ENCODE measurements around the gene GSC2.

GSC2 gene

DNA sequence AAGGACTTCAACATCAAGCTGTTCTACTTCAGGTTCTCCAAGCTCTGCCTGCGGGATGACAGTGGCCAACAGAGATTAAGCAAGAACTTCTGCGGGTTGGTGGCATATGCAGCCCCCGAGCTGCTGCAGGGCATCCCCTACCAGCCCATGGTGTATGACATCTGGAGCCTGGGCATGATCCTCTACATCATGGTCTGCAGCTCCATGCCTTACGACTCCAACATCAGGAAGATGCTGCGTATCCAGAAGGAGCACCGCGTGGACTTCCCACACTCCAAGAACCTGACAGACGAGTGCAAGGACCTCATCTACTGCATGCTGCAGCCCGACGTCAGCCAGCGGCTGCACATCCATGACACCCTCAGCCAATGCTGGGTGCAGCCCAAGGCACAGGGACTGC is 25.1 kb downstream of the GSC2 start:
- Histone ChIP-seq H4K5ac (ENCODE audit: low read length) (no peak overlapping the region), H3K4me2 (ENCODE audit: low read length) (no peak overlapping the region), H3K9ac (ENCODE audit: low read length) (no peak overlapping the region), H3K4me3 (ENCODE audit: low read length) (no peak overlapping the region), H3K56ac (ENCODE audit: low read length) (no peak overlapping the region), H2BK15ac (replicated peaks; ENCODE audit: low read depth) (no peak overlapping the region), H3K36me3 (ENCODE audit: control insufficient read depth, insufficient read depth, low read length) (no peaks in the 10 kb centered on the region), H3K27me3 (ENCODE audit: insufficient read depth, low read length, poor library complexity) (no peaks in the 10 kb centered on the region), H3K79me1 (ENCODE audit: low read length) (peaks cover 14% of the 10 kb centered on the region), H2BK5ac (ENCODE audit: low read length) (no peak overlapping the region), H3K4ac (ENCODE audit: low read depth, low read length) (no peak overlapping the region), H2AK5ac (ENCODE audit: low read length) (no peak overlapping the region), H3K23ac (ENCODE audit: low read length) (no peak overlapping the region), H3K4me1 (ENCODE audit: control insufficient read depth, low read depth, low read length) (peaks cover 4% of the 10 kb centered on the region), H3K27ac (ENCODE audit: low read depth, low read length) (no peak overlapping the region), H4K8ac (ENCODE audit: low read depth, low read length) (no peak overlapping the region), H3K79me2 (ENCODE audit: control insufficient read depth, insufficient read depth, low read length) (peaks cover 16% of the 10 kb centered on the region), H2BK120ac (ENCODE audit: low read depth, low read length) (no peak overlapping the region), H3K18ac (ENCODE audit: low read length) (no peak overlapping the region)
- no CpG with 5 or more reads among the region's 11 CpGs for WGBS (ENCODE audit: extremely low coverage, insufficient coverage, low lambda C conversion rate)
- no peak for DNase-seq

DNA sequence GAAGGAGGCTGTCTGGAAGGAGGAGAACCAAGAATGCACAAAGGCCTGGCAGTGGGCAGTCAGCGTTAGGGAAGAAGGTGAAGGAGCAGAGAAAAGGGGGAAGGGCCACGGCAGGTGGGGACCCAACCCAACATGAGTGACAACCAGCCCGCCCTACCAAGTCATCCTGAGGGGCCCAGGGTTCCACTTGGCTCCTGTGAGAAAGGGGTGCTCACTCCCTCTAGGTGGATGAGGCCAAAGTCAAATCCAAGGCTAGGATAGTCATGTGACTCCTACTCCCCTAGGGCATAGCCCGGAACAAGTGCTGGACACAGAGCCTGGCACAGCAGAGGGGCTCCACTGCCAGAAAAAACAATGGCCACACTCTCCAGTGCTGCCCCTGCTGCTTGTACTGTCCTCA is 25.7 kb downstream of the GSC2 start:
- Histone ChIP-seq H3K27ac (ENCODE audit: low read depth, low read length) (no peak overlapping the region), H2BK15ac (replicated peaks; ENCODE audit: low read depth) (no peak overlapping the region), H3K36me3 (ENCODE audit: control insufficient read depth, insufficient read depth, low read length) (no peaks in the 10 kb centered on the region), H3K4me1 (ENCODE audit: control insufficient read depth, low read depth, low read length) (peaks cover 6% of the 10 kb centered on the region), H4K8ac (ENCODE audit: low read depth, low read length) (no peak overlapping the region), H3K9ac (ENCODE audit: low read length) (no peak overlapping the region), H2BK5ac (ENCODE audit: low read length) (no peak overlapping the region), H3K4me2 (ENCODE audit: low read length) (no peak overlapping the region), H3K79me1 (ENCODE audit: low read length) (peaks cover 18% of the 10 kb centered on the region), H3K27me3 (ENCODE audit: insufficient read depth, low read length, poor library complexity) (no peaks in the 10 kb centered on the region), H3K79me2 (ENCODE audit: control insufficient read depth, insufficient read depth, low read length) (peaks cover 21% of the 10 kb centered on the region), H3K4ac (ENCODE audit: low read depth, low read length) (no peak overlapping the region), H2BK120ac (ENCODE audit: low read depth, low read length) (no peak overlapping the region), H4K5ac (ENCODE audit: low read length) (no peak overlapping the region), H2AK5ac (ENCODE audit: low read length) (no peak overlapping the region), H3K18ac (ENCODE audit: low read length) (no peak overlapping the region), H3K23ac (ENCODE audit: low read length) (no peak overlapping the region), H3K56ac (ENCODE audit: low read length) (no peak overlapping the region), H3K4me3 (ENCODE audit: low read length) (no peak overlapping the region)
- WGBS (ENCODE audit: extremely low coverage, insufficient coverage, low lambda C conversion rate) = no CpG with 5 or more reads among the region's 4 CpGs
- DNase-seq = no peak

DNA sequence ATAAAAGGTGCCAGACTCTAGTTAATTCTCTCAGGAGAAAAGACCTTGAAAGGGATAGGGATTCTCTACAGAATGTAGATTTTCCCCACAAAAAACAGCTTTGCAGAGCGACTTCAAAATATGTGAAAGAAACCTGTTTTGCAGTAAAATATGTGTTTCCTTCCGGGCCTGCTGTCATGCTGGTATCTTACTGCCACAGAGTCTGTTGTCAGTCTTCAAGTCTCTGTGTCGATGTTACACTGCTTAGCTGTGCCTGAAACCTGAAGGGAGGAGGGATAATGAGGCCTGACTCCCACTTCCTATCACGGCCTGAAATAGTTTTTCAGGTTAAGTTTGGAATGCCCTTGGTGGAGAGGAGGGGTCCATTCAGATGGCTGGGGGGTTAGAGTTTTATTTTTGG is 26.2 kb downstream of the GSC2 start:
- Histone ChIP-seq H3K4me3 (ENCODE audit: low read length) (no peak overlapping the region), H2BK120ac (ENCODE audit: low read depth, low read length) (no peak overlapping the region), H3K23ac (ENCODE audit: low read length) (no peak overlapping the region), H3K27me3 (ENCODE audit: insufficient read depth, low read length, poor library complexity) (no peaks in the 10 kb centered on the region), H3K4me1 (ENCODE audit: control insufficient read depth, low read depth, low read length) (peaks cover 6% of the 10 kb centered on the region), H3K79me1 (ENCODE audit: low read length) (peaks cover 21% of the 10 kb centered on the region), H4K5ac (ENCODE audit: low read length) (no peak overlapping the region), H3K56ac (ENCODE audit: low read length) (peak overlapping the region; percentile 3), H2BK5ac (ENCODE audit: low read length) (no peak overlapping the region), H3K79me2 (ENCODE audit: control insufficient read depth, insufficient read depth, low read length) (peaks cover 25% of the 10 kb centered on the region), H4K8ac (ENCODE audit: low read depth, low read length) (no peak overlapping the region), H2AK5ac (ENCODE audit: low read length) (no peak overlapping the region), H3K27ac (ENCODE audit: low read depth, low read length) (no peak overlapping the region), H2BK15ac (replicated peaks; ENCODE audit: low read depth) (no peak overlapping the region), H3K4ac (ENCODE audit: low read depth, low read length) (no peak overlapping the region), H3K18ac (ENCODE audit: low read length) (no peak overlapping the region), H3K4me2 (ENCODE audit: low read length) (no peak overlapping the region), H3K36me3 (ENCODE audit: control insufficient read depth, insufficient read depth, low read length) (no peaks in the 10 kb centered on the region), H3K9ac (ENCODE audit: low read length) (no peak overlapping the region)
- DNase-seq = no peak
- no CpG with 5 or more reads among the region's 4 CpGs for WGBS (ENCODE audit: extremely low coverage, insufficient coverage, low lambda C conversion rate)

DNA sequence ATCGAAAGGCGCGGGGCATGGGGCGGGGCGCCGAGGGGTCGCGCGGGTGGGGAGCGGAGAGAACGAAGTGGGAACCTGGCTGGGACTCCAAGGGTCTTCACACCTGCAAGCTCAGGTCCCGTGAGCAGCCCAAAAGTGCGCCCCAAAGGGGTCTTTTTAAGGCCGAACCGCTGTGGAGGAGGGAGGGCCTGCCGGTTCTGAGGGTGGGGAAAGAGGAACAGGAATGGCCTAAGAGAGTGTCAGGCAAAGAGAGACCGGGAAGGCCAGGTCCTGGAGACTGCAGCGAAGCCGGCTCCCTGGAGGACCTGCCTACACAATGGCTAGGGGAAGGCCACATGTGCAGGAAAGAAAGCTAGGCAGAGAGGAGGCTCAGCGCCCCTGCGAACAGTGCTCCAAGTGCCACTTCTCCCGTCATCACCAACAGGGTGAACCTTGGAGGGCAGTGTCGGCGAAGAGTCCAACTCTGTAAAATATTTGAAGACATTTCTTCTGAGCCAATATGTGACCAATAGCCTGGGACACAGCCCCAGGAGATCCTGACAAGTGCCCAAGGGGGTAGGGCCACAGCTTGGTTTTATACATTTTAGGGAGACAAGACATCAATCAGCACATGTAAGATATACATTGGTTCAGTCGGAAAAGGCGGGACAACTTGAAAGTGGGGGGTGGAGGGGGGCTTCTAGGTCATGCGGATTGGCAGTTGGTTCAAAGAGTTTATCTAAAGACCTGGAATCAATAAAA is 27.2 kb downstream of the GSC2 start:
- WGBS (ENCODE audit: extremely low coverage, insufficient coverage, low lambda C conversion rate) = no CpG with 5 or more reads among the region's 27 CpGs
- H3K27me3 ChIP-seq (ENCODE audit: insufficient read depth, low read length, poor library complexity) = no peaks in the 10 kb centered on the region
- peak; percentile 69 for DNase-seq

DNA sequence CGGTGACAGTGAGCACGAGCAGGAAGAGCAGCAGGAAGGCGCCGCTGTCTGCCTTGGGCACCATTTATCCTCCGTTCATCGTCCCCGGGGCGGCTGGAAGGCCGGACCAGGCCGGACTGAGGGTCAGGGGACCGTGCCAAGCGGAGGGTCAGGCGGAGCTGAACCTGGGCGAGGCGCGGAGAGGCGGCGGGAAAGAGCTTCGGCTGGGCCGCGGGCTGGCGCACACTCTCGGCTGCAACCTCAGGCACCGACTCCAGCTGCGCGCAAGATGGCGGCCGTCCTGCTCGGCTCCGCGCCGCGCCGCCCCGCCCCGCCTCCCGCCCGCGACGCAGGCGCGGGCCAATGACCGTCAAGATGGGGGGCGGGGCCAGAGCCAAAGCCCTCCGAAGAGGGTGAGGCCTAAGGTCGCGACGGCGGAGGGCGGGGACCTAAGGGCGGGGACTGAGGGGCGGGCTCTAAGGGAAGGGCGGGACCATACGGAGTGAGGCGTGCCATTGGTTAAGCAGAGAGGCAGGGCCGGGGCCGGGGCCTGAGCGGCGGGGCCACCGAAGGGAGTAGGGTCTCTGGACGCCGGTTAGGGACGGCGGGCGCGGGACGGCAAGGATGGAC is 27.8 kb downstream of the GSC2 start, which contains the start of gene DGCR2:
Gene DGCR2, minus strand, starts transcription at position 270 of the 609 bp plus-strand sequence. Its CDS starts 206 bp downstream, at position 64.
- peak within 1 kb of the TSS; percentile 97 for H3K23ac ChIP-seq (ENCODE audit: low read length)
- no peak within 1 kb of the TSS for H2AK5ac ChIP-seq (ENCODE audit: low read length)
- DNase-seq = peak; percentile 98
- H3K18ac ChIP-seq (ENCODE audit: low read length) = peak within 1 kb of the TSS; percentile 93
- no peak within 1 kb of the TSS for H4K5ac ChIP-seq (ENCODE audit: low read length)
- peaks cover 41% of the 10 kb centered on the region for H3K79me2 ChIP-seq (ENCODE audit: control insufficient read depth, insufficient read depth, low read length)
- no peak within 1 kb of the TSS for H2BK15ac ChIP-seq (replicated peaks; ENCODE audit: low read depth)
- peak within 1 kb of the TSS; percentile 71 for H3K27ac ChIP-seq (ENCODE audit: low read depth, low read length)
- peak within 1 kb of the TSS; percentile 100 for H3K56ac ChIP-seq (ENCODE audit: low read length)
- H3K36me3 ChIP-seq (ENCODE audit: control insufficient read depth, insufficient read depth, low read length) = no peaks in the 10 kb centered on the region
- peaks cover 30% of the 10 kb centered on the region for H3K79me1 ChIP-seq (ENCODE audit: low read length)
- H3K27me3 ChIP-seq (ENCODE audit: insufficient read depth, low read length, poor library complexity) = no peaks in the 10 kb centered on the region
- peak within 1 kb of the TSS; percentile 84 for H2BK5ac ChIP-seq (ENCODE audit: low read length)
- H3K4ac ChIP-seq (ENCODE audit: low read depth, low read length) = peak within 1 kb of the TSS; percentile 20
- H2BK120ac ChIP-seq (ENCODE audit: low read depth, low read length) = no peak within 1 kb of the TSS
- no CpG with 5 or more reads among the region's 67 CpGs for WGBS (ENCODE audit: extremely low coverage, insufficient coverage, low lambda C conversion rate)
- peak within 1 kb of the TSS; percentile 95 for H3K4me3 ChIP-seq (ENCODE audit: low read length)
- peak within 1 kb of the TSS; percentile 39 for H4K8ac ChIP-seq (ENCODE audit: low read depth, low read length)
- H3K4me2 ChIP-seq (ENCODE audit: low read length) = peak within 1 kb of the TSS; percentile 87
- H3K4me1 ChIP-seq (ENCODE audit: control insufficient read depth, low read depth, low read length) = peaks cover 6% of the 10 kb centered on the region
- peak within 1 kb of the TSS; percentile 99 for H3K9ac ChIP-seq (ENCODE audit: low read length)

More for the DNA sequence above, 27.2 kb downstream of the GSC2 start:
- H2BK120ac ChIP-seq (ENCODE audit: low read depth, low read length) = no peak overlapping the region
- H3K4me3 ChIP-seq (ENCODE audit: low read length) = peak overlapping the region; percentile 45
- H3K27ac ChIP-seq (ENCODE audit: low read depth, low read length) = no peak overlapping the region
- H3K18ac ChIP-seq (ENCODE audit: low read length) = peak overlapping the region; percentile 29
- H2BK15ac ChIP-seq (replicated peaks; ENCODE audit: low read depth) = no peak overlapping the region
- no peak overlapping the region for H2AK5ac ChIP-seq (ENCODE audit: low read length)
- no peak overlapping the region for H3K23ac ChIP-seq (ENCODE audit: low read length)
- H3K4ac ChIP-seq (ENCODE audit: low read depth, low read length) = no peak overlapping the region
- no peak overlapping the region for H2BK5ac ChIP-seq (ENCODE audit: low read length)
- H4K5ac ChIP-seq (ENCODE audit: low read length) = no peak overlapping the region
- H3K36me3 ChIP-seq (ENCODE audit: control insufficient read depth, insufficient read depth, low read length) = no peaks in the 10 kb centered on the region
- peaks cover 6% of the 10 kb centered on the region for H3K4me1 ChIP-seq (ENCODE audit: control insufficient read depth, low read depth, low read length)
- peak overlapping the region; percentile 79 for H3K4me2 ChIP-seq (ENCODE audit: low read length)
- H3K79me2 ChIP-seq (ENCODE audit: control insufficient read depth, insufficient read depth, low read length) = peaks cover 35% of the 10 kb centered on the region
- peak overlapping the region; percentile 84 for H3K56ac ChIP-seq (ENCODE audit: low read length)
- peaks cover 26% of the 10 kb centered on the region for H3K79me1 ChIP-seq (ENCODE audit: low read length)
- H4K8ac ChIP-seq (ENCODE audit: low read depth, low read length) = peak overlapping the region; percentile 39
- H3K9ac ChIP-seq (ENCODE audit: low read length) = peak overlapping the region; percentile 81

Measured in mesendoderm (in vitro differentiated cells).